CD4-positive, alpha-beta T cell (primary cell): Measurements from ENCODE around the gene RNF130. TPM values are rescaled to one million over a fixed set of nuclear protein-coding genes. Genes with fewer than 3 reads are reported as not detected.

Experiments
- ATAC-seq: fragments of 200-7000 bp; cut with Tn5 transposase; one replicate; pipeline ENCODE4 v1.10.0; 2022; ENCODE audit warnings: mild to moderate bottlenecking; ENCODE audit not compliant: poor library complexity
- CTCF ChIA-PET: fragments of 350-600 bp; sonication (Branson Sonifier 250); formaldehyde crosslinking; loops from one replicate; lab custom pipeline; 2021; ENCODE audit warnings: antibody characterized with exemption, inconsistent platforms; lab: Charles Lee
- POLR2A ChIA-PET: fragments of 350-600 bp; sonication (Branson Sonifier 250); formaldehyde crosslinking; loops from one replicate; lab custom pipeline; 2021; ENCODE audit warnings: antibody characterized with exemption, inconsistent platforms; lab: Charles Lee
- DNase-seq, 14 experiments: peaks; one replicate each; pipeline ENCODE4 v3.0.0-alpha.2; 2013 to 2020; ENCODE audit warnings: mixed read lengths in 2 of 14
- H3K27ac ChIP-seq, 2 donors: one replicate each; pipeline versions ENCODE4 v1.5.1 to v1.7.0; 2013; ENCODE audit warnings: low read length in 2 of 2, low read depth in 1 of 2, mild to moderate bottlenecking in 1 of 2
- H3K27me3 ChIP-seq, 2 experiments: 1 replicate in 1 of 2; 2 replicates in 1 of 2; pipeline versions ENCODE4 v1.6.1 to v1.7.0; 2013; ENCODE audit warnings: low read length in 2 of 2, control low read depth in 1 of 2, mild to moderate bottlenecking in 1 of 2, moderate library complexity in 1 of 2; ENCODE audit not compliant: insufficient read depth in 2 of 2, control insufficient read depth in 1 of 2
- H3K36me3 ChIP-seq: one replicate; pipeline ENCODE4 v1.6.1; 2013; ENCODE audit warnings: low read length, control low read depth; ENCODE audit not compliant: insufficient read depth
- H3K4me1 ChIP-seq: one replicate; pipeline ENCODE4 v1.6.1; 2013; ENCODE audit warnings: low read length, control low read depth; ENCODE audit not compliant: insufficient read depth
- H3K4me3 ChIP-seq: one replicate; pipeline ENCODE4 v1.5.1; 2013; ENCODE audit warnings: mild to moderate bottlenecking, low read length, moderate library complexity
- H3K9me3 ChIP-seq, 2 experiments: 1 replicate in 1 of 2; 2 replicates in 1 of 2; pipeline versions ENCODE4 v1.6.1 to v1.7.0; 2013; ENCODE audit warnings: low read length in 2 of 2, mild to moderate bottlenecking in 2 of 2, control low read depth in 1 of 2, moderate library complexity in 1 of 2; ENCODE audit not compliant: control insufficient read depth in 1 of 2, insufficient read depth in 1 of 2
- H3K27ac Mint-ChIP-seq: one replicate; pipeline ENCODE4 v1.8.0; 2020; ENCODE audit warnings: mixed read lengths
- H3K27me3 Mint-ChIP-seq: one replicate; pipeline ENCODE4 v1.8.0; 2021; ENCODE audit warnings: mixed read lengths
- H3K36me3 Mint-ChIP-seq: one replicate; pipeline ENCODE4 v1.8.0; 2021; ENCODE audit warnings: low read depth, mixed read lengths
- H3K4me1 Mint-ChIP-seq: one replicate; pipeline ENCODE4 v1.8.0; 2021; ENCODE audit warnings: low read depth, mixed read lengths
- H3K4me3 Mint-ChIP-seq: one replicate; pipeline ENCODE4 v1.8.0; 2020; ENCODE audit warnings: mild to moderate bottlenecking, mixed read lengths
- H3K9me3 Mint-ChIP-seq: one replicate; pipeline ENCODE4 v1.8.0; 2020; ENCODE audit warnings: mixed read lengths
- intact Hi-C, 2 experiments: fragments of 100-400 bp; cut with DNase I in 1 of 2; cut with micrococcal nuclease in 1 of 2; formaldehyde crosslinking; loops; one replicate each; pipeline versions ENCODE4 v1.15.1 to v1.9.0; 2023 to 2025; cut with DNase I, micrococcal nuclease
- total RNA-seq, 174 experiments: library from RNA in 2 of 174; stranded (reverse) in 2 of 174; gene quantifications; one replicate each; pipeline ENCODE4 v1.2.3 and lab custom pipeline; 2021 to 2026
- TF ChIP-seq, protein P1 (sequence below): fragments of 200-600 bp; IDR thresholded peaks from one replicate; pipeline ENCODE4 v1.8.0; 2022; ENCODE audit warnings: antibody characterized with exemption, mild to moderate bottlenecking

The RNF130 gene
- total RNA-seq, 2 experiments from 2014 or later: 18.2 to 19.1 TPM

DNA sequence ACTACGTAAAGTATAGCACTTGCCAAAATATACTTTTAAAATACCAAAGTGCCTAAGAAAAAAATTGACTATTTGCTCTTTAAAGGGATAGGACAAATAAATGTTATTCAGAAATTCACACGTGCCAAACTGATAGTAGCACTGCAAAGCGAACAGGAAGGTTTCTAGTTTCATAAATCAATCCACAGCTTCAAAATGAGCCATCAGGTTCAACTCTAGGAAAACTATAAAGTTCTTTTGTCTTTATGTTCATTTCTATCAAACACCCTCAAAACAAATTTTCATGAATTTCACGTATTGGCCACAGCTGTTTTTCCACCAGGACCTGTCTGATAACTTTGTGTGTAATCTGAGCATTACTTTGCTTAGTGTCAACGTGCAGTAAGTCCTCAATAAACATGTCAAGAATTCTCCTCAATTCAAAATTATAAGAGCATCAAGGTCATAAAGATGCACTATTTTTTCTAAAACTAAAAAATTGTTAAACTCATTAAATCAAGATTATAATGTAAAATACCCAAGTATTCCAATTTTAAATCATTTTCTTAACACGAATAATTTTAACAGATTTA is 3.0 kb downstream of the RNF130 start:
- H3K4me3 Mint-ChIP-seq: no peak overlapping the region
- POLR2A ChIA-PET: interaction anchor here (0.5 kb wide), 1 partner anchor 897 kb away, joined by 3 read pairs; no protein-coding TSS in a partner anchor

DNA sequence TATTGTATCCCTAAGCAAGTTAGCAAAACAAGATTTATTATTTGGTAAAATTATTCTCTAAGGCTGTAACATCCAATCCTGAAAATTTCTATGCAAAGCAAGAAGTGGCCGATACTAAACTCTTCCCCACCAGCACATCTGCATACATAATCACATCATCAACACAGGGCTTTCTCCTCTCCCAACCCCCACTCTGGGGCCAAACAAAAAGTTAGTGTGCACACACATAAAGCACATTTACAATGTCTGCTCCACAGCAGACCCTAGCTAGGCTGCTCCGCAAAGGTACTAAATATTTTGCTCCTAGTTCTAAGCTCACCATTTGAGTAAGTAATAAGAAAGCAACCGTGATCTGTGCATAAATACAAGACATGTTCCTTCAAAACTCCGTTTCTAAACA is 3.6 kb downstream of the RNF130 start:
- Histone ChIP-seq H3K4me1 (peaks cover 22% of the 10 kb centered on the region), H3K36me3 (no peaks in the 10 kb centered on the region), H3K27ac (no peak overlapping the region), H3K27me3 (no peaks in the 10 kb centered on the region), H3K9me3 (peaks cover 0 to 4% of the 10 kb centered on the region in 2 experiments), H3K4me3 (no peak overlapping the region)
- Mint-ChIP-seq H3K27ac (no peak overlapping the region), H3K36me3 (peaks cover 5% of the 10 kb centered on the region), H3K27me3 (no peaks in the 10 kb centered on the region), H3K4me3 (no peak overlapping the region), H3K9me3 (no peaks in the 10 kb centered on the region), H3K4me1 (peaks cover 33% of the 10 kb centered on the region)
- TF ChIP-seq, protein P1, sequence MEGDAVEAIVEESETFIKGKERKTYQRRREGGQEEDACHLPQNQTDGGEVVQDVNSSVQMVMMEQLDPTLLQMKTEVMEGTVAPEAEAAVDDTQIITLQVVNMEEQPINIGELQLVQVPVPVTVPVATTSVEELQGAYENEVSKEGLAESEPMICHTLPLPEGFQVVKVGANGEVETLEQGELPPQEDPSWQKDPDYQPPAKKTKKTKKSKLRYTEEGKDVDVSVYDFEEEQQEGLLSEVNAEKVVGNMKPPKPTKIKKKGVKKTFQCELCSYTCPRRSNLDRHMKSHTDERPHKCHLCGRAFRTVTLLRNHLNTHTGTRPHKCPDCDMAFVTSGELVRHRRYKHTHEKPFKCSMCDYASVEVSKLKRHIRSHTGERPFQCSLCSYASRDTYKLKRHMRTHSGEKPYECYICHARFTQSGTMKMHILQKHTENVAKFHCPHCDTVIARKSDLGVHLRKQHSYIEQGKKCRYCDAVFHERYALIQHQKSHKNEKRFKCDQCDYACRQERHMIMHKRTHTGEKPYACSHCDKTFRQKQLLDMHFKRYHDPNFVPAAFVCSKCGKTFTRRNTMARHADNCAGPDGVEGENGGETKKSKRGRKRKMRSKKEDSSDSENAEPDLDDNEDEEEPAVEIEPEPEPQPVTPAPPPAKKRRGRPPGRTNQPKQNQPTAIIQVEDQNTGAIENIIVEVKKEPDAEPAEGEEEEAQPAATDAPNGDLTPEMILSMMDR: no peak
- DNase-seq: no peak
- intact Hi-C loops: loop anchor here in 1 of 2 experiments (5.0 kb wide), 1 partner anchor 516 kb away; the partner anchor contains the start of gene RUFY1
- no peak for ATAC-seq
- ChIA-PET POLR2A (interaction anchor here (0.5 kb wide), 1 partner anchor 896 kb away, joined by 3 read pairs; no protein-coding TSS in a partner anchor), CTCF (no interaction called here)

More for the DNA sequence above, 3.0 kb downstream of the RNF130 start:
- Histone ChIP-seq H3K36me3 (no peaks in the 10 kb centered on the region), H3K27me3 (no peaks in the 10 kb centered on the region), H3K27ac (no peak overlapping the region), H3K4me1 (peaks cover 22% of the 10 kb centered on the region), H3K4me3 (no peak overlapping the region), H3K9me3 (peaks cover 0 to 4% of the 10 kb centered on the region in 2 experiments)
- Mint-ChIP-seq H3K9me3 (no peaks in the 10 kb centered on the region), H3K27me3 (no peaks in the 10 kb centered on the region), H3K27ac (no peak overlapping the region), H3K4me1 (peaks cover 36% of the 10 kb centered on the region), H3K36me3 (peaks cover 5% of the 10 kb centered on the region)
- TF ChIP-seq, protein P1: no peak
- DNase-seq (no peak), ATAC-seq (no peak)
- intact Hi-C loops: loop anchor here in 1 of 2 experiments (5.0 kb wide), 1 partner anchor 516 kb away; the partner anchor contains the start of gene RUFY1
- CTCF ChIA-PET: no interaction called here

DNA sequence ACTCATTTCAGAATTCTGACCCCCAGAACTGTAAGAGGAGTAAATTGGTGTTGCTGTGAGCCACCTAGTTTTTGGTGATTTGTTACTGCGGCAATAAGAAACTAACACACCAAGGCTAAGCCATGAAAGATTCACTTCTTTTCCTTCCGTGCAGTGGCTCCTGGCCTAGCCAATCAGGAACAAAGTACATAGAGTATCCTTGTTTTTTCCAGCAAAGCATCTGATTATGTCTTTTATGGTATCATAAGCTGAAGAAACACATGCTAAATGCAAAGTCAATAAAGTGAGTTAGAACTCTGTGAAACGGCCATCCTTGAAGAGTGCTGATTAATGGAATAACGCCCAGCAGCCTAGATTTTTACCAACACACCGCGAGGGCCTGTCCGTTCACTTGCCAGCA is 11.4 kb downstream of the RNF130 start:
- Histone ChIP-seq H3K4me3 (no peak overlapping the region), H3K27ac (no peak overlapping the region), H3K4me1 (no peaks in the 10 kb centered on the region), H3K27me3 (no peaks in the 10 kb centered on the region), H3K36me3 (no peaks in the 10 kb centered on the region), H3K9me3 (no peaks in the 10 kb centered on the region)
- Mint-ChIP-seq H3K36me3 (peaks cover 4% of the 10 kb centered on the region), H3K27ac (no peak overlapping the region), H3K4me3 (no peak overlapping the region), H3K9me3 (no peaks in the 10 kb centered on the region), H3K4me1 (peaks cover 5% of the 10 kb centered on the region), H3K27me3 (no peaks in the 10 kb centered on the region)
- DNase-seq (no peak), ATAC-seq (no peak)
- TF ChIP-seq, protein P1: no peak
- ChIA-PET CTCF (no interaction called here), POLR2A (no interaction called here)
- intact Hi-C loops: no loop called here
